H1 (cell line): ENCODE measurements around the gene MANSC4. TPM values are rescaled to one million over a fixed set of nuclear protein-coding genes. Genes with fewer than 3 reads are reported as not detected.

Source experiments
- polyA plus RNA-seq, 7 experiments: library from polyadenylated mRNA; depleted of rRNA in 3 of 7; stranded (reverse) in 5 of 7; unstranded in 2 of 7; fragments of >200 nt in 5 of 7; fragments of 200-250 nt in 2 of 7; gene quantifications; 1 replicate in 5 of 7; 2 replicates in 1 of 7; 4 replicates in 1 of 7; pipeline versions ENCODE4 v1.2.1 to v1.2.3, GENCODE V29; 2011 to 2013; ENCODE audit warnings: missing spikeins in 2 of 7, mixed read lengths in 2 of 7
- small RNA-seq: library from polyadenylated mRNA; stranded (forward); fragments of <200 nt; extraction: miRNeasy Mini kit (QIAGEN cat#:217004); gene quantifications from one replicate; pipeline ENCODE3, GENCODE V24; 2013; ENCODE audit not compliant: insufficient read depth
- total RNA-seq: library from RNA; stranded (reverse); fragmentation: NEBNext Ultra II Directional; extraction: Animal tissue kit (Norgen Biotek cat#: 25700); gene quantifications from 2 replicates; pipeline ENCODE4 v1.2.1, GENCODE V29; 2021

MANSC4 gene
- total and polyA plus RNA-seq, 2 of the 8 experiments (the other 6 are each of a cell fraction or from before 2014, with no cell fraction given) = not detected

Small RNA genes lying within 50 kb of the gene (small RNA-seq; reads per million reads assigned to genes)
- gene RF00019 = not detected
- gene RF02271 = not detected

Other genes starting within 250 kb of the MANSC4 start
- 0.73 and 0.80 TPM in 2 replicates for gene REP15, start 83.8 kb downstream of the MANSC4 start, total RNA-seq
- 0.06 TPM in 1 of 2 replicates, not detected in the other for gene REP15, start 83.8 kb downstream of the MANSC4 start, polyA plus RNA-seq (2011; rRNA removed)
- 44.3 and 47.9 TPM in 2 replicates for gene MRPS35, start 69.4 kb downstream of the MANSC4 start, total RNA-seq
- 14.6 and 26.8 TPM in 2 replicates for gene MRPS35, start 69.4 kb downstream of the MANSC4 start, polyA plus RNA-seq (2011; rRNA removed)
- 21.6 and 22.8 TPM in 2 replicates for gene KLHL42, start within 50 bp of the MANSC4 start, total RNA-seq
- gene KLHL42, start within 50 bp of the MANSC4 start, polyA plus RNA-seq (2011; rRNA removed) = 13.6 and 20.6 TPM in 2 replicates
- gene PTHLH, start 192.5 kb upstream of the MANSC4 start, total RNA-seq = not detected in 2 replicates
- 0.32 TPM in 1 of 2 replicates, not detected in the other for gene PTHLH, start 192.5 kb upstream of the MANSC4 start, polyA plus RNA-seq (2011; rRNA removed)